ENCODE results near the gene CORIN. TPM values are rescaled to one million over a fixed set of nuclear protein-coding genes. Genes with fewer than 3 reads are reported as not detected.

The CORIN gene
- total and polyA plus RNA-seq, 2 donors (not counting 3 experiments of a cell fraction or from before 2014, with no cell fraction given), result 0.07 to 0.40 TPM

DNA sequence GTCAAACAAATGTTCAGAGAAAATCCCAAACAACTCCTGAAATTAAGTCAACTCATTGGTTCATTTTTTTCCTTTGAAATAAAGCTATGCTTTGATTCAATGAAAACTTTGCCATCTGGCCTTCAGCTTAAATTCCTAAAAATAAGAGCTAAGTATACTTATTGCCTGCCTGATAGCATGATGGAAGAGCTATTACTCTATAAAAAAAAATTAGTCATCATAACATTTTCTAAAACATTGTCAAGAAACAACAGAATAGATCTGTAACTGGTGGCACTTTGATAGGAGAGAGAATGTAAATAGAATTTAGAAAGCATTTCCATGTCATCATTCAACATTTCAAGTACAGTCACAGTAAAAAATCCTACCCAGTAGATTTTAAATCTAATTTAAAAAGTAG is 136.6 kb downstream of the CORIN start:
- DNase-seq (ENCODE audit: low read depth, low spot score) (no peak), FAIRE-seq (no peak)
- H3K79me2 ChIP-seq (ENCODE audit: control insufficient read depth, insufficient read depth, low read length), result no peaks in the 10 kb centered on the region
- no peaks in the 10 kb centered on the region for H3K9me3 ChIP-seq (replicated peaks; ENCODE audit: control insufficient read depth, insufficient read depth, low read length)
- POLR2A ChIA-PET, result interaction anchor here (0.5 kb wide), 1 partner anchor 47 kb away, joined by 3 read pairs; no protein-coding TSS in a partner anchor
- H2AFZ ChIP-seq (ENCODE audit: low read depth, low read length), result no peak overlapping the region
- peaks cover 11% of the 10 kb centered on the region for H3K4me1 ChIP-seq (ENCODE audit: control insufficient read depth, extremely low read depth, insufficient read depth, low read length)
- no peak overlapping the region for H3K4me2 ChIP-seq (ENCODE audit: insufficient read depth, low read length)
- no peaks in the 10 kb centered on the region for H3K36me3 ChIP-seq (ENCODE audit: control insufficient read depth in 2 of 2, extremely low read depth in 1 of 2, insufficient read depth in 2 of 2, low read length in 2 of 2)
- no peak overlapping the region for H3K4me3 ChIP-seq (replicated peaks in 1 of 3; ENCODE audit: insufficient read depth in 1 of 3, low read depth in 1 of 3, low read length in 3 of 3)
- dilution Hi-C loops (cut with MboI; ENCODE audit: extremely low pct_ligation_motif_present, low sequenced_read_pairs), result no loop called here
- intact Hi-C loops (cut with micrococcal nuclease), result no loop called here
- CTCF ChIA-PET, result interaction anchor here (0.6 to 1.9 kb wide), 6 partner anchors 10 to 232 kb away, joined by 3 to 5 read pairs (median 3); partner anchors contain the start of gene NFXL1
- no peak overlapping the region for H3K9ac ChIP-seq (replicated peaks; ENCODE audit: extremely low read depth, insufficient read depth, low read length)
- BruUV-seq (replicated peaks), result no TSS peak
- no peaks in the 10 kb centered on the region for H3K9me1 ChIP-seq (replicated peaks; ENCODE audit: control insufficient read depth, extremely low read depth, insufficient read depth, low read length)
- no peak for TF ChIP-seq EZH2 (IDR thresholded peaks at IDR 0.05; ENCODE audit: borderline replicate concordance, low read depth, low read length, severe bottlenecking)
- TF ChIP-seq POLR2AphosphoS5 (IDR thresholded peaks at IDR 0.05; ENCODE audit: insufficient read depth, low read depth, low read length), result no peak
- no peak for TF ChIP-seq GATA2 (IDR thresholded peaks at IDR 0.05; ENCODE audit: insufficient read depth, insufficient read length, low read depth, low read length)
- TF ChIP-seq FOS (IDR thresholded peaks at IDR 0.05; ENCODE audit: borderline replicate concordance, insufficient read depth, low read length), result no peak
- TF ChIP-seq, protein P1, sequence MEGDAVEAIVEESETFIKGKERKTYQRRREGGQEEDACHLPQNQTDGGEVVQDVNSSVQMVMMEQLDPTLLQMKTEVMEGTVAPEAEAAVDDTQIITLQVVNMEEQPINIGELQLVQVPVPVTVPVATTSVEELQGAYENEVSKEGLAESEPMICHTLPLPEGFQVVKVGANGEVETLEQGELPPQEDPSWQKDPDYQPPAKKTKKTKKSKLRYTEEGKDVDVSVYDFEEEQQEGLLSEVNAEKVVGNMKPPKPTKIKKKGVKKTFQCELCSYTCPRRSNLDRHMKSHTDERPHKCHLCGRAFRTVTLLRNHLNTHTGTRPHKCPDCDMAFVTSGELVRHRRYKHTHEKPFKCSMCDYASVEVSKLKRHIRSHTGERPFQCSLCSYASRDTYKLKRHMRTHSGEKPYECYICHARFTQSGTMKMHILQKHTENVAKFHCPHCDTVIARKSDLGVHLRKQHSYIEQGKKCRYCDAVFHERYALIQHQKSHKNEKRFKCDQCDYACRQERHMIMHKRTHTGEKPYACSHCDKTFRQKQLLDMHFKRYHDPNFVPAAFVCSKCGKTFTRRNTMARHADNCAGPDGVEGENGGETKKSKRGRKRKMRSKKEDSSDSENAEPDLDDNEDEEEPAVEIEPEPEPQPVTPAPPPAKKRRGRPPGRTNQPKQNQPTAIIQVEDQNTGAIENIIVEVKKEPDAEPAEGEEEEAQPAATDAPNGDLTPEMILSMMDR (IDR thresholded peaks at IDR 0.05; ENCODE audit: extremely low read depth in 1 of 2, insufficient read depth in 1 of 2, low read depth in 1 of 2, low read length in 2 of 2), result no peak
- TF ChIP-seq POLR2A (IDR thresholded peaks at IDR 0.05; ENCODE audit: low read depth, low read length), result no peak
- TF ChIP-seq, protein P2, sequence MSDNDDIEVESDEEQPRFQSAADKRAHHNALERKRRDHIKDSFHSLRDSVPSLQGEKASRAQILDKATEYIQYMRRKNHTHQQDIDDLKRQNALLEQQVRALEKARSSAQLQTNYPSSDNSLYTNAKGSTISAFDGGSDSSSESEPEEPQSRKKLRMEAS (IDR thresholded peaks at IDR 0.05; ENCODE audit: insufficient read depth, insufficient read length), result no peak
- TF ChIP-seq MYC (IDR thresholded peaks at IDR 0.05; ENCODE audit: low read depth, low read length), result no peak
- TF ChIP-seq JUN (IDR thresholded peaks at IDR 0.05; ENCODE audit: borderline replicate concordance, insufficient read depth, insufficient read length, low read depth), result no peak
- no peak overlapping the region for H3K27ac ChIP-seq (ENCODE audit: insufficient read depth, low read depth, low read length)
- no peaks in the 10 kb centered on the region for H4K20me1 ChIP-seq (replicated peaks; ENCODE audit: control insufficient read depth, extremely low read depth, insufficient read depth, low read length)
- no peaks in the 10 kb centered on the region for H3K27me3 ChIP-seq (ENCODE audit: control insufficient read depth in 2 of 2, insufficient read depth in 2 of 2, low read length in 2 of 2)
